Measurements from ENCODE around the gene PIP4K2A.

GRCh38 chr10:22617516-22617915, 96.9 kb downstream of the PIP4K2A start:
- TF ChIP-seq CTCF (IDR thresholded peaks at IDR 0.05; ENCODE audit: insufficient read depth, low read length, poor library complexity, severe bottlenecking) (no peak), EZH2phosphoT487 (conservative IDR thresholded peaks at IDR 0.05; ENCODE audit: low read length) (no peak)
